K562 (cell line): ENCODE measurements around the gene CCDC137. TPM values are rescaled to one million over a fixed set of nuclear protein-coding genes. Genes with fewer than 3 reads are reported as not detected.
A peak's percentile ranks its signal among the peaks of the same experiment; 100 is the strongest.

Source experiments
- BCLAF1 ChIP-seq, 2 experiments: fragments of 450-650 bp in 1 of 2; IDR thresholded peaks; 2 replicates each; pipeline ENCODE4 v1.6.1; 2011 to 2017; ENCODE audit warnings: low read depth in 2 of 2, antibody characterized with exemption in 1 of 2, borderline replicate concordance in 1 of 2, low read length in 1 of 2, mild to moderate bottlenecking in 1 of 2, mixed read lengths in 1 of 2; ENCODE audit not compliant: control insufficient read depth in 1 of 2
- COPS2 ChIP-seq: fragments of 450-650 bp; conservative IDR thresholded peaks from 2 replicates; pipeline ENCODE4 v1.6.1; 2016; ENCODE audit warnings: mild to moderate bottlenecking, moderate library complexity
- FOXP1 ChIP-seq: sonication (generic); formaldehyde crosslinking; IDR thresholded peaks from 2 replicates; pipeline ENCODE4 v1.8.0; 2022; ENCODE audit warnings: mild to moderate bottlenecking, missing genetic modification reagents
- GTF2E2 ChIP-seq: fragments of 200-800 bp; sonication (Bioruptor generic); IDR thresholded peaks from 2 replicates; pipeline ENCODE4 v1.6.1; 2016; ENCODE audit warnings: missing genetic modification characterization, missing compliant biosample characterization
- IRF2 ChIP-seq: sonication (generic); formaldehyde crosslinking; IDR thresholded peaks from 2 replicates; pipeline ENCODE4 v1.8.1; 2022; ENCODE audit warnings: mild to moderate bottlenecking, missing genetic modification reagents
- NCOA1 ChIP-seq: fragments of 450-650 bp; IDR thresholded peaks from 2 replicates; pipeline ENCODE4 v1.6.1; 2016; ENCODE audit warnings: low read depth
- ZC3H8 ChIP-seq: fragments of 450-650 bp; IDR thresholded peaks from 2 replicates; pipeline ENCODE4 v1.6.1; 2017
- ZNF318 ChIP-seq, 2 experiments: fragments of 450-650 bp; IDR thresholded peaks; 2 replicates each; pipeline ENCODE4 v1.6.1; 2016; ENCODE audit warnings: mild to moderate bottlenecking in 2 of 2, borderline replicate concordance in 1 of 2, low read depth in 1 of 2, moderate library complexity in 1 of 2
- ZNF354B ChIP-seq: fragments of 250-450 bp; sonication (Bioruptor Pico); IDR thresholded peaks from 2 replicates; pipeline ENCODE4 v1.4.0; 2020
- polyA plus RNA-seq, 8 experiments: library from polyadenylated mRNA; depleted of rRNA in 4 of 8; stranded (reverse) in 5 of 8; unstranded in 3 of 8; fragments of >200 nt; fragmentation: Nextera tagmentation in 2 of 8; fragmentation: Illumina TruSeq in 1 of 8; extraction: Ambion mirVana in 2 of 8; extraction: Trizol in 1 of 8; gene quantifications; 2 replicates each; pipeline versions ENCODE4 v1.2.1 to v1.2.3, GENCODE V29; 2011 to 2014; ENCODE audit warnings: inconsistent platforms in 1 of 8, missing spikeins in 1 of 8
- total RNA-seq, 7 experiments: library from RNA; depleted of rRNA in 6 of 7; stranded (reverse); fragments of >200 nt in 6 of 7; fragmentation: Illumina TruSeq in 2 of 7; extraction: Trizol in 2 of 7; gene quantifications; 2 replicates each; pipeline versions ENCODE4 v1.2.1 to v1.2.3, GENCODE V29; 2011 to 2021; ENCODE audit warnings: low replicate concordance in 1 of 7

Gene CCDC137
- total and polyA plus RNA-seq, 9 of the 15 experiments (the other 6 are each of a cell fraction or from before 2014, with no cell fraction given), result 2.3 to 68.1 (median 38.3) TPM

GRCh38 chr17:81666342-81667191 is at the start of gene CCDC137, which contains the start of gene OXLD1 (continued):
- TF ChIP-seq NCOA1, result no peak
- TF ChIP-seq BCLAF1 (IDR thresholded peaks at IDR 0.05; ENCODE audit: borderline replicate concordance in 1 of 2, control insufficient read depth in 1 of 2, low read depth in 2 of 2, low read length in 1 of 2), result no peak
- TF ChIP-seq ZNF318 (IDR thresholded peaks at IDR 0.05; ENCODE audit: borderline replicate concordance in 1 of 2, low read depth in 1 of 2), result no peak
- TF ChIP-seq ZNF354B, result no peak
- no peak for TF ChIP-seq ZC3H8
- TF ChIP-seq FOXP1 (CRISPR knock-in tag), result 0 out of 2 replicates have a peak, but pooled peaks have one; percentile 31
- TF ChIP-seq COPS2, result no peak
- no peak for TF ChIP-seq IRF2 (CRISPR knock-in tag)
- TF ChIP-seq GTF2E2 (tag), result peak; percentile 86; the same call in 1 of the 2 replicates
